Natural killer cell (primary cell): ENCODE results near the gene HIC1. TPM values are rescaled to one million over a fixed set of nuclear protein-coding genes. Genes with fewer than 3 reads are reported as not detected.
A peak's percentile ranks its signal among the peaks of the same experiment; 100 is the strongest.

ENCODE experiments used
- ATAC-seq, 3 donors: fragments of 150-1000 bp in 2 of 3; fragments of 200-7000 bp in 1 of 3; cut with Tn5 transposase; 1 replicate in 1 of 3; 2 replicates in 2 of 3; pipeline ENCODE4 v1.10.0; 2021; ENCODE audit warnings: mild to moderate bottlenecking in 2 of 3, moderate library complexity in 2 of 3
- DNase-seq, 2 donors: peaks; one replicate each; pipeline versions ENCODE4 v3.0.0 to v3.0.0-alpha.2; 2013 to 2021; ENCODE audit warnings: mixed read lengths in 1 of 2
- H3K27ac ChIP-seq: one replicate; pipeline ENCODE4 v1.5.1; 2013; ENCODE audit warnings: mild to moderate bottlenecking, low read length
- H3K27me3 ChIP-seq: one replicate; pipeline ENCODE4 v1.6.1; 2013; ENCODE audit warnings: low read length; ENCODE audit not compliant: control insufficient read depth, insufficient read depth
- H3K36me3 ChIP-seq: one replicate; pipeline ENCODE4 v1.6.1; 2013; ENCODE audit warnings: low read length; ENCODE audit not compliant: control insufficient read depth, insufficient read depth
- H3K4me1 ChIP-seq: one replicate; pipeline ENCODE4 v1.6.1; 2013; ENCODE audit warnings: low read length; ENCODE audit not compliant: control insufficient read depth, insufficient read depth
- H3K4me3 ChIP-seq: one replicate; pipeline ENCODE4 v1.5.1; 2013; ENCODE audit warnings: low read length
- H3K9me3 ChIP-seq: one replicate; pipeline ENCODE4 v1.6.1; 2013; ENCODE audit warnings: low read length; ENCODE audit not compliant: control insufficient read depth, insufficient read depth
- H3K27ac Mint-ChIP-seq, 2 donors: one replicate each; pipeline ENCODE4 v1.8.0; 2022; ENCODE audit warnings: mild to moderate bottlenecking in 2 of 2, mixed read lengths in 2 of 2, moderate library complexity in 1 of 2
- H3K27me3 Mint-ChIP-seq, 2 donors: one replicate each; pipeline ENCODE4 v1.8.0; 2022; ENCODE audit warnings: low read depth in 2 of 2, mixed read lengths in 2 of 2
- H3K36me3 Mint-ChIP-seq: one replicate; pipeline ENCODE4 v1.8.0; 2022; ENCODE audit warnings: mixed read lengths
- H3K4me1 Mint-ChIP-seq, 2 donors: one replicate each; pipeline ENCODE4 v1.8.0; 2022; ENCODE audit warnings: mixed read lengths in 2 of 2
- H3K4me3 Mint-ChIP-seq: one replicate; pipeline ENCODE4 v1.8.0; 2022; ENCODE audit warnings: mild to moderate bottlenecking, moderate library complexity, mixed read lengths
- H3K9me3 Mint-ChIP-seq, 2 donors: one replicate each; pipeline ENCODE4 v1.8.0; 2022; ENCODE audit warnings: mixed read lengths in 2 of 2
- CTCF ChIP-seq: fragments of 200-600 bp; IDR thresholded peaks from one replicate; pipeline ENCODE4 v1.8.0; 2022; ENCODE audit warnings: antibody characterized with exemption
- WGBS: methylation state at CpG from one replicate; pipeline ENCODE4 v1.1.7; 2013; ENCODE audit warnings: missing lambda C conversion rate; ENCODE audit not compliant: insufficient coverage; 5-methylcytosine and 5-hydroxymethylcytosine counted together
- intact Hi-C: fragments of 100-400 bp; cut with micrococcal nuclease; formaldehyde crosslinking; loops from one replicate; pipeline ENCODE4 v1.14.2; 2022
- total RNA-seq, 4 donors: library from RNA; stranded (reverse); fragments of 120-200 nt in 1 of 4; gene quantifications; one replicate each; pipeline versions ENCODE4 v1.2.3 to v1.2.4, GENCODE V29; 2013 to 2022

Gene HIC1
- total RNA-seq, 3 donors from 2014 or later (not counting 1 experiment from before 2014, with no cell fraction given) = 19.2 to 26.4 (median 20.7) TPM

GRCh38 chr17:2068519-2069051, 13.7 kb downstream of the HIC1 start:
- 67% methylated on average over 15 of the region's 15 CpGs for WGBS
- no peaks in the 10 kb centered on the region for H3K27me3 ChIP-seq
- no peaks in the 10 kb centered on the region for H3K27me3 Mint-ChIP-seq
- no peaks in the 10 kb centered on the region for H3K9me3 Mint-ChIP-seq
- H3K4me3 Mint-ChIP-seq = no peak overlapping the region
- H3K4me3 ChIP-seq = no peak overlapping the region
- H3K9me3 ChIP-seq = no peaks in the 10 kb centered on the region
- no peak for ATAC-seq
- no peak for TF ChIP-seq CTCF
- H3K4me1 Mint-ChIP-seq = peaks cover 10 to 24% of the 10 kb centered on the region in 2 donors
- no peaks in the 10 kb centered on the region for H3K36me3 Mint-ChIP-seq
- H3K27ac Mint-ChIP-seq = no peak overlapping the region
- no peak for DNase-seq
- H3K36me3 ChIP-seq = peaks cover 27% of the 10 kb centered on the region
- H3K4me1 ChIP-seq = peaks cover 44% of the 10 kb centered on the region
- intact Hi-C loops = no loop called here
- H3K27ac ChIP-seq = no peak overlapping the region

- no peak for TF ChIP-seq CTCF
- Histone ChIP-seq H3K27me3 (no peaks in the 10 kb centered on the region), H3K27ac (no peak overlapping the region), H3K9me3 (no peaks in the 10 kb centered on the region), H3K4me3 (no peak overlapping the region), H3K4me1 (peaks cover 36% of the 10 kb centered on the region), H3K36me3 (peaks cover 21% of the 10 kb centered on the region)
- WGBS = 64% methylated on average over 13 of the region's 13 CpGs
- DNase-seq (peak in 1 of 2 donors; percentile 43), ATAC-seq (peak in 2 of 3 donors; percentile 22 to 63)
- Mint-ChIP-seq H3K27ac (no peak overlapping the region), H3K27me3 (no peaks in the 10 kb centered on the region), H3K36me3 (no peaks in the 10 kb centered on the region), H3K4me3 (no peak overlapping the region), H3K4me1 (peaks cover 7 to 11% of the 10 kb centered on the region in 2 donors), H3K9me3 (no peaks in the 10 kb centered on the region)
- intact Hi-C loops = no loop called here
Observed at GRCh38 chr17:2070241-2071023, 15.5 kb downstream of the HIC1 start.

- no peak overlapping the region for H3K27ac ChIP-seq
- no peak for ATAC-seq
- 89% methylated on average over 6 of the region's 6 CpGs for WGBS
- no peak overlapping the region for H3K4me3 Mint-ChIP-seq
- no peaks in the 10 kb centered on the region for H3K9me3 Mint-ChIP-seq
- no peaks in the 10 kb centered on the region for H3K27me3 Mint-ChIP-seq
- no peak overlapping the region for H3K4me3 ChIP-seq
- intact Hi-C loops = no loop called here
- H3K4me1 Mint-ChIP-seq = peaks cover 10 to 16% of the 10 kb centered on the region in 2 donors
- H3K36me3 Mint-ChIP-seq = no peaks in the 10 kb centered on the region
- no peak for TF ChIP-seq CTCF
- H3K27ac Mint-ChIP-seq = no peak overlapping the region
- DNase-seq = no peak
- no peaks in the 10 kb centered on the region for H3K9me3 ChIP-seq
- peaks cover 15% of the 10 kb centered on the region for H3K36me3 ChIP-seq
- peaks cover 41% of the 10 kb centered on the region for H3K4me1 ChIP-seq
- no peaks in the 10 kb centered on the region for H3K27me3 ChIP-seq
Observed at GRCh38 chr17:2071024-2071385, 16.1 kb downstream of the HIC1 start.
